Endometrial microvascular endothelial cells (primary cell): Measurements from ENCODE around the gene TULP1. TPM values are rescaled to one million over a fixed set of nuclear protein-coding genes. Genes with fewer than 3 reads are reported as not detected.
"Not testable (repeated sequence)": the region's sequence is repeated elsewhere in the genome, so short reads cannot be mapped to it uniquely, and the experiment has no call there.

Experiments used
- in situ Hi-C: cut with HindIII; loops from 2 replicates; pipeline ENCODE4 v1.10.0; 2017; ENCODE audit warnings: low sequenced_read_pairs, low pct_unique_long_range_greater_than_20kb; ENCODE audit errors: inconsistent ontology term
- total RNA-seq: library from RNA; depleted of rRNA; stranded (reverse); fragments of >200 nt; gene quantifications from one replicate; pipeline ENCODE4 v1.2.3, GENCODE V29; 2015; ENCODE audit errors: inconsistent ontology term

The TULP1 gene
- total RNA-seq, 1 donor from 2014 or later, result not detected

GRCh38 chr6:35522660-35523658, 10.3 kb upstream of the TULP1 start:
- in situ Hi-C loops, result no loop called here

DNA sequence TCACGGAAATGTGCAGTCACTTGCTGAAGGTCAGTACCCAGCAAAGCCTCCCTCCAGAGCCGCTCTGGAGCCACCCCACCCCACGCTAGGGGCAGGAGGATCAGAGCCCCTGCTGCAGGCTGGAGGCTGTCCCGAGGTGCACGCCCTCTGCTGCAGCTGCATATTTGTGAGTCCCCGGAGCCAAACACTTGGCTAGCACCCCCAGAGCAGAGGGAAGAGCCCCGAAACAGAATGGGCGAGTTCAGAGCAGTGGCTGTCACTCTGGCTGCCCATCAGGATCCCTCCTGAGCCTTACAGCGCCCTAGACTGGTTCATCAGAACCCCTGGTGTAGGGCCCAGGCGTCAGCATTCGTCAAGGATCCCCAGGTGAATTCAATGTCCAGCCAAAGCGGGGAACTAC, 9.5 kb upstream of the TULP1 start:
- in situ Hi-C loops, result no loop called here

DNA sequence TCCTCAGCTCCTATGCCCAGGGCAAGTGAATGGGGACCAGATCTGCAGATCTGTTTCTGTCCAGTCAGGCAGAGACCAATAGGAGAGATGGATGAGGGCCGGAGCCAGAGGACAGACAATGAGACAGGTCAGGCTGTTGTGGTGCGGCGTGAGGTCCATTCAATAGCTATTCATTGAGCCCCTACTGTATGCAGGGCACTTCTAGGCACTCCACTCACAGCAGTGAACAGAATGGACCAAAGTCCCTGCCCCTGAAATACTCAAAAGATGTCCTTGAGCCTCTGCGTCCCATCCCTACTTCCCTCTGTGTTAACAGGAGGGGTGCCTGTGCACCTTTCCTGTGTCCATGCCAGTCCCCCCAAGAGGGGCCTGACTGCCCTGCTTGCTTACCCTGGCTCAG, 8.5 kb upstream of the TULP1 start:
- in situ Hi-C loops, result no loop called here

- in situ Hi-C loops, result no loop called here
Measured at GRCh38 chr6:35519313-35520015, 6.8 kb upstream of the TULP1 start.

GRCh38 chr6:35518566-35519312, 6.0 kb upstream of the TULP1 start:
- in situ Hi-C loops, result no loop called here

DNA sequence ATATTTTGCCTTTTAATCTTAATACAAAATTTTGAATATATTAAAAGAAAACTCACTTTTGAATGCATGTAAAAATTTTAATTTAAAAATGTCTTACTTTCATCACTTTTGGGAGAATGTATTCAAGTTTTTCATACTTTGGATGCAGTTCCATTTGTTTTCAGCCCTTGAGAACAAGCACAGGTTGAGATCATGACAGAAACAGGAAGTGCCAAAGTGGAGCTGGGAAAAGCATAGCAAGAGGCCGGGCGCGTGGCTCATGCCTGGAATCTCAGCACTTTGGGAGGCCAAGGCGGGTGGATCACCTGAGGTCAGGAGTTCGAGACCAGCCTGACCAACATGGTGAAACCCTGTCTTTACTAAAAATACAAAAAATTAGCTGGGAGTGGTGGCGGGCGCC, 5.3 kb upstream of the TULP1 start:
- in situ Hi-C loops, result not testable (repeated sequence)

DNA sequence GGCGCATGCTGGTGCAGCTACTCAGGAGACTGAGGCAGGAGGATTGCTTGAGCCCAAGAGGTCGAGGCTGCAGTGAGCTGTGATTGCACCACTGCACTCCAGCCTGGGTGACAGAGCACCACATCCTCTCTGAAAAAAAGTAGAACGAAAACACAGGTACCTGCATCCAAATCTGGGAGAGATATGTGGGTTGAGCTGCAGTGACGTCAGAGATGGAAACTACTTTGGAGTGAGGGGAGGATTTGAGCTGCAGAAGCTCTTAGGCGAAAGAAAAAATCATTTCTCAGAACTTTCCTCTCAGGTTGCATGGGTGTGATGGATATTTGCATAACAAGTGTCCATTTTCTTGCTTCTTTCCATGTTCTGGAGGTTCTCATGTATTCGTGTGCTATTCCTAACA, 4.0 kb upstream of the TULP1 start:
- in situ Hi-C loops, result no loop called here

DNA sequence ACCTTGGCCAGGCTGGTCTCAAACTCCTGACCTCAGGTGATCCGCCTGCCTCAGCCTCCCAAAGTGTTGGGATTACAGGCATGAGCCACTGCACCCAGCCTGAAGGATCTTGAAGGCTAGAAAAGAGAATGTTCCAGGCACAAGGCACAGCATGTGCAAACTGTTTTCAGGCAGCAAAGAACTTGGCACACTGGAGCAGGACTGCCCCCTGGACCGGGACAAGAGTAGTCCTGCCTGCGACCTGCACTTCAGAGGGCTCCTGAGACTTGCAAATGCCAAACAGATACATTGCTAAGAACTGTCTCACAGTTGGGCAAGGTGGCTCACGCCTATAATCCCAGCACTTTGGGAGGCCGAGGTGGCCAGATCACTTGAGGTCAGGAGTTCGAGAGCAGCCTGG, 3.2 kb upstream of the TULP1 start:
- in situ Hi-C loops, result not testable (repeated sequence)

- in situ Hi-C loops, result no loop called here
Measured at GRCh38 chr6:35514587-35514986, 1.9 kb upstream of the TULP1 start.

DNA sequence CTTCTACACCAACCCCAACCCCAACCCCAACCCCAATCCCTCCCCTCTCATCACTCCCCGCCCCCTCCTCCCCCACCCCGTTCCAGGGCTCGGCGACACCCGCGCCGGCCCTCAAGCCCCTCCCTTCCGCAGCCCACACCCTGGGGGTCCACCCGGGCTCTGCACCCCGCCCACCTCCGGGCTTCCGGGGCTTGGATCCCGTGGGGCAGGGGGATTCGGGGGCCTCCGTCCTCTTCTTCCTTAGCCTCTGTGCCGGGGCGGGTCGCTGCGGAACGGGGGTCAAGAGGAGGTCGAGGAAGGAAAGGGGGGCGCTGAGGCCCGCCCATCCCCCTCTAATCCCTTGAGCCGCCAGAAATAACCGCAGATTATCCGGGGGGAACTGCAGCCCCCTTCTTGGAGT, 690 bp downstream of the TULP1 start:
- in situ Hi-C loops, result no loop called here

- in situ Hi-C loops, result no loop called here
Measured at GRCh38 chr6:35511562-35511941, 1.1 kb downstream of the TULP1 start.

DNA sequence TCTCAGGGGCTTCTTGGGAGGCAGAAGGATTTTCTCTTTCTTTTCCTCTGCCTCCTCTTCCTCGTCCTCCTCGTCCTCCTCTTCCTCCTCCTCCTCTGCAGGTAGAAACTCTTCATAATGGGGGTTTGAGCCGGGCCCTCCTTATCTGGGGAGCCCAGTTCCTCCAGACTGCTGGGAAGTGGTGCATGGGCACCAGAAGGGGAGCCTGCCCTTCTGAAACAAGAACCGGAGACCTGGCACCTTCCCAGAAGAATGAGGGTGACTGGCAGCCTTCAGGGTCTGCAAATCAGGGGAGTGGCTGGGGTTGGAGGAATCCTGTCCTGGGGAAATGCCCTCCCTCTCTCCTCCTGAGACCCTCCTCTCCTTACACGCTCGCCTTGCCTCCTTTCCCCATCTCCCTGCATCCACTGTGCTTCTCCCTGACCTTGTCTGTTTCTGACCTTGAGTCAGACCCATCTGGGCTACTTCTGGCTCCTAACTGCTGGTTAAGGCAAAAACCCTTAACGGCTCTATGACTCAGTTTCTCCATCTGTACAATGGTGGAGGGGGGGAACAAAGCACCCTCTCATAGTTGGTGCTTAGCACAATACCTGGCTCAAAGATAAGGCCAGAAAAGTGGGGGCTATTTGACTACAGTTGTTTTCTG, 1.7 kb downstream of the TULP1 start:
- in situ Hi-C loops, result no loop called here

GRCh38 chr6:35508542-35508941, 4.2 kb downstream of the TULP1 start:
- in situ Hi-C loops, result no loop called here

GRCh38 chr6:35508027-35508426, 4.7 kb downstream of the TULP1 start:
- in situ Hi-C loops, result no loop called here

DNA sequence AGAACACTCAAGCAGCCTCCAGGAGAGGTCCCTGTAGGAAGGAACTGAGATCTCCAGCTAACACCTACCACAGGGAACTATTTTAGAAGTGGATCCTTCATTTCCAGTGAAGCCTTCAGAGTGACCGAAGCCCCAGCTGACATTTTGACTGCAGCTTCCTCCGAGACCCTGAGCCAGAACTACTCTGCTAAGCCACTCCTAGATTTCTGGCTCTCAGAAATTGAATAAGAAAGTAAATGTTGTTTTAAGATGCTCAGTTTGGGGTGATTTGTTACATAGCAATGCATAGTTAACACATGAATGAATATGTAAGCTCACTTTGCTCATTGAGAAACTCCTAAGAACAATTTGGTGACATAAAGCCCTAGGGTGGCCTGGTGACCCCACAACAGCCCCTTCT, 5.5 kb downstream of the TULP1 start:
- in situ Hi-C loops, result no loop called here

- in situ Hi-C loops, result no loop called here
Measured at GRCh38 chr6:35506536-35506935, 6.2 kb downstream of the TULP1 start.

DNA sequence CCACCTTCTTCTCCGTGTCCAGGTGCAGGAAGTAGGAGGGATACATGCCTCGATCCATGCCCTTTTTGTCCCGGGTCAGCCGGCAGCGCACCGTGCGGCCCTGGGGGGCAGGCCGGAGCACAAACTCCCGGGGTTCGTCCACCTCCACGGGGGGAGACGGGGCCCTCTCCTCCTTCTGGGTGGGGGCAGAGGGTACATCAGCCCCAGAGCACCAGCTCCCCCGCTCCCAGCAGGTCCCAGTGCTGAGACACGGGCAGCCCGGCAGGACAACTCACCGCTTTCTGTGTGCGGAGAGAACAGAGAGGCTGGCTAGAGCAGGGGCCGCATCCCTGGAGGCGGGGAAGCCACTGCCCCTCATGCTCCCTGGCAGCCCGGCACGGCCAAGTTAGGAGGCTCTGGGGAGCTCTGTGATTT, 6.7 kb downstream of the TULP1 start:
- in situ Hi-C loops, result no loop called here

- in situ Hi-C loops, result no loop called here
Measured at GRCh38 chr6:35503534-35503933, 9.2 kb downstream of the TULP1 start.

- in situ Hi-C loops, result no loop called here
Measured at GRCh38 chr6:35501784-35502183, 10.9 kb downstream of the TULP1 start.
